ENCODE results near the gene SLC6A7. TPM values are rescaled to one million over a fixed set of nuclear protein-coding genes. Genes with fewer than 3 reads are reported as not detected.

SLC6A7 gene
- total RNA-seq, 1 experiment from 2014 or later, result not detected

DNA sequence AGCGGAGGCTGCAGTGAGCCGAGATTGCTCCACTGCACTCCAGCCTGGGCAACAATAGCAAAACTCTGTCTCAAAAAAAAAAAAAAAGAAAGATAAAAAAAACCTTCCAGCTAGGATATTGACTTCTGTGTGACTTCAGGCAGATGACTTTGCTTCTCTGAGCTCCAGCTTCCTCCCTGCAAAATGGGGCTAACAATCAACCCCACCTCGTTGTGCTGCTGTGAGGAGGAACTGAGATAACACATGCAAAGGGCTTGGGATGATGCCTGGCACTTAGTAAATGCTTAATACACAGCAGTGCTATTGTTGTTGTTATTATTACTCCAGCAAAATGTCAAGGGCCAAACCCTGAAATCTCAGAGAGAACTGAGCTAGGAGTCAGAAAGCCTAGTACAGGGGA is 26.8 kb upstream of the SLC6A7 start:
- H3K9me3 ChIP-seq (ENCODE audit: insufficient read depth, low read depth), result no peaks in the 10 kb centered on the region
- H3K27me3 ChIP-seq (ENCODE audit: insufficient read depth, low read depth), result no peaks in the 10 kb centered on the region
- H3F3A ChIP-seq (ENCODE audit: insufficient read depth, low read depth), result 0 out of 2 replicates have a peak, but pooled peaks cover 4% of the 10 kb centered on the region
- H4K20me1 ChIP-seq (ENCODE audit: insufficient read depth), result no peaks in the 10 kb centered on the region
- no peaks in the 10 kb centered on the region for H3K36me3 ChIP-seq (ENCODE audit: low read depth)
- no peak overlapping the region for H3K27ac ChIP-seq
- TF ChIP-seq, protein P1, sequence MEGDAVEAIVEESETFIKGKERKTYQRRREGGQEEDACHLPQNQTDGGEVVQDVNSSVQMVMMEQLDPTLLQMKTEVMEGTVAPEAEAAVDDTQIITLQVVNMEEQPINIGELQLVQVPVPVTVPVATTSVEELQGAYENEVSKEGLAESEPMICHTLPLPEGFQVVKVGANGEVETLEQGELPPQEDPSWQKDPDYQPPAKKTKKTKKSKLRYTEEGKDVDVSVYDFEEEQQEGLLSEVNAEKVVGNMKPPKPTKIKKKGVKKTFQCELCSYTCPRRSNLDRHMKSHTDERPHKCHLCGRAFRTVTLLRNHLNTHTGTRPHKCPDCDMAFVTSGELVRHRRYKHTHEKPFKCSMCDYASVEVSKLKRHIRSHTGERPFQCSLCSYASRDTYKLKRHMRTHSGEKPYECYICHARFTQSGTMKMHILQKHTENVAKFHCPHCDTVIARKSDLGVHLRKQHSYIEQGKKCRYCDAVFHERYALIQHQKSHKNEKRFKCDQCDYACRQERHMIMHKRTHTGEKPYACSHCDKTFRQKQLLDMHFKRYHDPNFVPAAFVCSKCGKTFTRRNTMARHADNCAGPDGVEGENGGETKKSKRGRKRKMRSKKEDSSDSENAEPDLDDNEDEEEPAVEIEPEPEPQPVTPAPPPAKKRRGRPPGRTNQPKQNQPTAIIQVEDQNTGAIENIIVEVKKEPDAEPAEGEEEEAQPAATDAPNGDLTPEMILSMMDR (conservative IDR thresholded peaks at IDR 0.05), result no peak
- no peak for TF ChIP-seq EZH2 (IDR thresholded peaks at IDR 0.05; ENCODE audit: low read depth)
- no TSS peak for BruUV-seq (replicated peaks)
- no peak overlapping the region for H3K4me2 ChIP-seq
- H3K4me3 ChIP-seq, result no peak overlapping the region
- ChIA-PET POLR2A (ENCODE audit: unreplicated experiment) (no interaction called here), CTCF (interaction anchor here (0.6 kb wide), 2 partner anchors 46 to 405 kb away, joined by 3 to 4 read pairs; no protein-coding TSS in a partner anchor)
- H3K79me2 ChIP-seq (ENCODE audit: low read depth), result no peaks in the 10 kb centered on the region
- intact Hi-C loops (cut with micrococcal nuclease; ENCODE audit: unreplicated experiment), result no loop called here
- no peaks in the 10 kb centered on the region for H3K9me2 ChIP-seq (ENCODE audit: insufficient read depth)
- no peak for DNase-seq
- H2AFZ ChIP-seq, result no peak overlapping the region
- H3K4me1 ChIP-seq (replicated peaks; ENCODE audit: insufficient read depth), result no peaks in the 10 kb centered on the region; the same call in 1 of the 2 replicates

DNA sequence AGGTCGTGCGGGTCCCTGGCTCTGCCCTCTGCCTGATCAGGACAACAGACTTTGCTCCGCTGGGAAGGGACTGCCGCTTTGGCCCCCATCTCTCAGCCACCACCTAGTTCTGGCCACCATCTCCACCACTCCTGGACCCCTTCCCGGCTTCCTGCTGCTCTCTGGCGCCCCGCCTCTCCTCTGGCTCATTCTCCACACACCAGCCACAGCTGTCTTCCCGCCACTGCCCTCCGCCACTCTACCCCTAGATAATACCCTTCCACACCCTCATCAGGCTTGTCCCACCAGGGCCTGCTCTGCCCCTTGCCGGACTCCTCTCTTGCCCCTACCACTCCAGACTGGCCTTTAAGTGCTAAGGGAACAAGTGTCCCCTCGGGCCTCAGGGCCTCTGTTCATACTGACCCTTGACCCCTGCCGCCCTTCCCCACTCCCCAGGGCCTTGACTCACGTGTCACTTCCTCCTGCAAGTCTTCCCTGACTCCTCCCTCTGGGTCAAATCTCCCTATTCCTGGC is 26.3 kb upstream of the SLC6A7 start:
- Histone ChIP-seq H2AFZ (no peak overlapping the region), H3K27me3 (ENCODE audit: insufficient read depth, low read depth) (no peaks in the 10 kb centered on the region), H3K27ac (no peak overlapping the region), H3K4me3 (no peak overlapping the region), H3F3A (ENCODE audit: insufficient read depth, low read depth) (0 out of 2 replicates have a peak, but pooled peaks cover 4% of the 10 kb centered on the region), H4K20me1 (ENCODE audit: insufficient read depth) (no peaks in the 10 kb centered on the region), H3K4me2 (no peak overlapping the region), H3K36me3 (ENCODE audit: low read depth) (no peaks in the 10 kb centered on the region), H3K9me2 (ENCODE audit: insufficient read depth) (no peaks in the 10 kb centered on the region), H3K9me3 (ENCODE audit: insufficient read depth, low read depth) (no peaks in the 10 kb centered on the region), H3K4me1 (replicated peaks; ENCODE audit: insufficient read depth) (no peaks in the 10 kb centered on the region; the same call in 1 of the 2 replicates), H3K79me2 (ENCODE audit: low read depth) (no peaks in the 10 kb centered on the region)
- BruUV-seq (replicated peaks), result no TSS peak
- DNase-seq, result no peak
- ChIA-PET POLR2A (ENCODE audit: unreplicated experiment) (no interaction called here), CTCF (interaction anchor here (0.6 kb wide), 2 partner anchors 45 to 406 kb away, joined by 3 to 4 read pairs; no protein-coding TSS in a partner anchor)
- TF ChIP-seq, protein P1 (conservative IDR thresholded peaks at IDR 0.05), result no peak
- no peak for TF ChIP-seq EZH2 (IDR thresholded peaks at IDR 0.05; ENCODE audit: low read depth)
- intact Hi-C loops (cut with micrococcal nuclease; ENCODE audit: unreplicated experiment), result no loop called here

DNA sequence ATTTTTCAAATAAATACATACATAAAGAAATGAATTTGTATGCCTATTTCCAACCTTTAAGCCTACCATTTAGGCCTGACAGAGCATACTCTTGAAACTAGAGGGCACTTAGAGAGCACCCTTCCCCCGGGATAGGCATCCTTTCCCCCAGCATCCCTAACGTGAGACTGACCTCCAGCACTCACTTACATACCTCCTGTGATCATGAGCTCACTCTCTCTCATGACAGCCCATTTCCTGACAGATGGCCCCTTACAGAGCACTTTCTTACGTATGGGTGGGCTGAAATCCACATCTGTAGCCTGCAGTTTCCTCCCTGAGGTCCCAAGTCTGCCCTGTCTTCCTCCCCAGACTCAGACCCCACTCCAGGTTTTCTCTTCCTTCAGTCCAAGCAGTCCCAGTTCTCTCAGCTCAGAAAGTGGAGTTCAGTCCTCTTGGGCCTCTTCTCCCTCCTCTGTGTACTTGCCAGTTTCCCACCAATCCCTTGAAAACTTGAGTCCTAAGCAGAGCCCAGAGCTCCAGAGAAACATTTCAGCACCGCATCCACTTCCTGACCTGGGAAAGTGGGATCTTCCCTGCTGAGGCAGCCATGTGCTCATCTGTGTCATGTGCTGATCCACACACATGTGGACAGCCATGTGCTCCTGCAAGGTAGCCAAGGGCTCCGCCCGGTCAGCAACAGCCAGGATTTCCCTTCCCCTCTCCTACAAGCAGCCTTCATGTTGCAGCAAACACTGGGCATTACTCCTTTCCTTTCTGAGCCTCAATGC is 25.5 kb upstream of the SLC6A7 start:
- Histone ChIP-seq H3K4me3 (no peak overlapping the region), H3K27me3 (ENCODE audit: insufficient read depth, low read depth) (no peaks in the 10 kb centered on the region), H3K9me2 (ENCODE audit: insufficient read depth) (no peaks in the 10 kb centered on the region), H2AFZ (no peak overlapping the region), H3K27ac (no peak overlapping the region), H3K79me2 (ENCODE audit: low read depth) (no peaks in the 10 kb centered on the region), H3K4me2 (no peak overlapping the region), H3K9me3 (ENCODE audit: insufficient read depth, low read depth) (no peaks in the 10 kb centered on the region), H3K36me3 (ENCODE audit: low read depth) (no peaks in the 10 kb centered on the region), H3F3A (ENCODE audit: insufficient read depth, low read depth) (0 out of 2 replicates have a peak, but pooled peaks cover 4% of the 10 kb centered on the region), H4K20me1 (ENCODE audit: insufficient read depth) (no peaks in the 10 kb centered on the region), H3K4me1 (replicated peaks; ENCODE audit: insufficient read depth) (no peaks in the 10 kb centered on the region; the same call in 1 of the 2 replicates)
- no TSS peak for BruUV-seq (replicated peaks)
- ChIA-PET CTCF (no interaction called here), POLR2A (ENCODE audit: unreplicated experiment) (no interaction called here)
- intact Hi-C loops (cut with micrococcal nuclease; ENCODE audit: unreplicated experiment), result no loop called here
- no peak for TF ChIP-seq EZH2 (IDR thresholded peaks at IDR 0.05; ENCODE audit: low read depth)
- DNase-seq, result no peak

All from PC-9 (cell line).